NCI-H526 treated with DMSO at 0.1 percent for 48 hours (cell line): ENCODE results near the gene MIDN.
A peak's percentile ranks its signal among the peaks of the same experiment; 100 is the strongest.

ENCODE experiments used
- DNase-seq: peaks from one replicate; lab custom pipeline; 2025; lab: John Stamatoyannopoulos, UW

MIDN gene

GRCh38 chr19:1270854-1271527 is 22.6 kb downstream of the MIDN start:
- DNase-seq: no peak

GRCh38 chr19:1271528-1272422 is 23.4 kb downstream of the MIDN start:
- DNase-seq: no peak

- DNase-seq: no peak
These were observed 24.3 kb downstream of the MIDN start for GRCh38 chr19:1272423-1273262.

- DNase-seq: no peak
These were observed 25.1 kb downstream of the MIDN start for GRCh38 chr19:1273263-1274041.

GRCh38 chr19:1274081-1274851 is 25.9 kb downstream of the MIDN start:
- no peak for DNase-seq

GRCh38 chr19:1274852-1275259 is 26.5 kb downstream of the MIDN start:
- DNase-seq: no peak

- DNase-seq: peak; percentile 80
These were observed 27.0 kb downstream of the MIDN start, which contains the start of gene FAM174C for GRCh38 chr19:1275260-1275975. TSS of gene FAM174C (plus strand) at chr19:1275530. CDS start at chr19:1275550, 20 bp downstream.

- DNase-seq: no peak
These were observed 27.7 kb downstream of the MIDN start for GRCh38 chr19:1275976-1276627.

GRCh38 chr19:1276628-1277022 is 28.2 kb downstream of the MIDN start:
- DNase-seq: no peak

GRCh38 chr19:1277061-1277460 is 28.7 kb downstream of the MIDN start:
- DNase-seq: no peak

GRCh38 chr19:1278074-1278473 is 29.7 kb downstream of the MIDN start:
- no peak for DNase-seq

- DNase-seq: no peak
These were observed 30.6 kb downstream of the MIDN start for GRCh38 chr19:1278713-1279660.

- no peak for DNase-seq
These were observed 31.5 kb downstream of the MIDN start for GRCh38 chr19:1279782-1280341.

GRCh38 chr19:1280636-1281568 is 32.5 kb downstream of the MIDN start:
- DNase-seq: no peak

GRCh38 chr19:1281569-1282287 is 33.3 kb downstream of the MIDN start:
- no peak for DNase-seq

GRCh38 chr19:1282588-1283206 is 34.3 kb downstream of the MIDN start:
- no peak for DNase-seq
